ENCODE data around the gene TEC.

The TEC gene

DNA sequence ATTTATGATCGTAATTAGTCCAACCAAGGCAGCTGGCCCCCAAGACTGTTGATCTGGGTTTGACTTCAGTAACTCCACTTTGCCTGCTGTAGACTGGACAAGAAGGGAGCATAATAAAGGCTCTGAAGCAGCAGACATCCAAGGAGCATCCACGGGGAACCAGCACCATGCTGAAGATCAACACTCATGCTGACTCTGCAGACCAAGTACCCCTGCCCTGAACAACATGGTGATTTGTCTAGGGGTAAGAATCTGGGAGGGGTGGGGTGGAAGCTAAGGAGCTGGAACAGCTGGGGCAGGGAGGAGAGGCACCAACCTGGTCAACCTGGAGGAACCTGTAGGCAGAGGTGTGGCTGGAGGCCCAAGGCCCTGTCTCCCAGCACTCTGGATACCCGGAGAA, 2.1 kb downstream of the TEC start:
- no peak for DNase-seq

DNA sequence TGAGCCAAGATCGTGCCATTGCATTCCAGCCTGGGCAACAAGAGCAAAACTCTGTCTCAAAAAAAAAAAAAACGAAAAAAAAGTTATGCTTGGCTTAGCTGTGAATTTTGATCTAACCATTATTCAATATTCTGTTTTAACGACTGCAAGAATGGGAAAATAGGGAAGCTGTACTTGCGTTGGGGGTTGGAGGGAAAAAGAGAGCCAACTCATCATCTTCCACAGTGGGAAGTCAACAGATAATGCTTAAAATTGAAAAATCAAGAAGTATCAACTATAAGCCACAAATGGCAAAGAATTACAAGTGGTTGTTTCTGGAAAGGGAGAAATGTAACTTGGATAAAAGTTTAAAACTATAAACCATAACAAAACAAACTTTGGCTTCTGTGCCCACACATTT, 2.9 kb downstream of the TEC start:
- DNase-seq = no peak

DNA sequence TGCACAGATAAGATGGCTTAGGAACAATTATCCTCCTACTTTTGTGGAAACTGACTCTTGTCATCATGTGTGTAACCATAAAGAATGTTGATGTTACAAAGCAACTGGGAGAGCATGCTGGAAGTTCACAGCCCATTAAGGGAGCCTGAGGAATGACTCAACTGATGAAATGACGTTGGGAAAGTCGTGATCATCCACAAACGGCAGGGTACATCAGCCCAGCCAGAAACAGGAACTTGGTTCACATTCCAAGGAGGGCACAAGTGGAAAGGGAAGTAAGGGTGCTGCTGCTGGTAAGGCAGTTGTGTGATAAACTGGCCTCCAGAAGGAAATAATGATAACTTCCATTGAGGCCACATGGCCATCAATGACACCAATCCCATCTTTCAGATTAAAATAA, 6.7 kb downstream of the TEC start:
- no peak for DNase-seq

GRCh38 chr4:48262484-48262883, 7.2 kb downstream of the TEC start:
- DNase-seq = no peak

DNA sequence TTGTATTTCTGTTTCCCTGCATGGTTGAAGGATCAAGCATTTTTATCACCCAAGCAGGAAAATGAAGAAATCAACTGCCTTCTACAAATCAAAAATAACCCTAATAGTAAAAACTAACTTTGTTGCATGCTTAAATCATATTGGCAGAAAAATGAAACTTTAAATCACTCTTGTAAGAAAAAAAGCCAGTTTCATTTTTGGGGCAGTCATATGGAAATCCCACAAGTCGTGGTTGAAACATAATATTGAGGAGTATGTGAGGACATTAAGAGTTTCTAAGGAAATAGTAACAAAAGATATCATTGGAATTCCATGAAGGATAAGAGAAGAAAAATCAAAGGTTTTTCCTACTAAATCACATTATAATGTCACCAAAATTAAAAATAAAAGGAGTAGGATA, 8.4 kb downstream of the TEC start:
- DNase-seq = no peak

DNA sequence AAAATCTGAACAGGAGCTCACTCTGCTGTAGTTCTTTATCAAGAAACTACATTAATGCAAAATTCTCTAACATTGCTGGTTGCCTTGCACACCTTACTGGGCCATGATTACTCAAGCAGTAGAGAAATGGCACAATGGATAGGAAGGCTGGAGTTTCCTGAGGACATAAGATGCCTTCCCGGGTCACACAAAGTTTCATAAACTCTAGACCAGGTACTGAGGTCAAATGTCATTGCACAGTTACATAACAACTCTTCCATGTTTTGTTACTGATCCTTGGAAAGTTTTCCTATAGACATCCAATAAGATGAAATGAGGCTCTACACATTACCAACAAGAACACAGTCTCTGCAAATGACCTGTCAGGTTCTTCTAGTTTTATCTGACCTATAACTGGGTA, 9.9 kb downstream of the TEC start:
- DNase-seq = no peak

DNA sequence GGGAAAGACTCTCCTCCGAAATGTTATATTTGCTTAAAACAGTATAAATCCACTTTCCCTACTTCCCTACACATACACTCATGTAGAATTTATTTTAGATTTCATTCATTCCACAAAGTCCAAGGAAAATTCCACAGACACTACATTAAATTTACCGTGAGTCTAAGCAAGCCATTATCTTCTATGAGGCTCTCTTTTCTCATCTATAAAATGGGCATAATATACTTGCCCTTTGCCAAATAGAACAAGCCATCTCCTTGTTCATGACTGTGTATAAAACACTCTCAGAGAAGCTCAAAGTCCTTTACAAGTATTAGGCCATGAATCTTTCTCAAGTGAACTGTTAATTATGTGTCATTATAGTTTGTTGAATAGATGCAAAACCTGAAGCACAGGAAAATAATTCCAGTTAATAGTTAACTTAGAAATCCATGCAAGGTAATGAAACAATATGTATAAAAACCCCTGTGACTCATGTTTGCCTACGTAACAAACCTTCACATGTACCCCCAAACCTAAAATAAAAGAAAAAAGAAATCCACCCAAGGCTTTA, 10.7 kb downstream of the TEC start:
- no peak for DNase-seq

DNA sequence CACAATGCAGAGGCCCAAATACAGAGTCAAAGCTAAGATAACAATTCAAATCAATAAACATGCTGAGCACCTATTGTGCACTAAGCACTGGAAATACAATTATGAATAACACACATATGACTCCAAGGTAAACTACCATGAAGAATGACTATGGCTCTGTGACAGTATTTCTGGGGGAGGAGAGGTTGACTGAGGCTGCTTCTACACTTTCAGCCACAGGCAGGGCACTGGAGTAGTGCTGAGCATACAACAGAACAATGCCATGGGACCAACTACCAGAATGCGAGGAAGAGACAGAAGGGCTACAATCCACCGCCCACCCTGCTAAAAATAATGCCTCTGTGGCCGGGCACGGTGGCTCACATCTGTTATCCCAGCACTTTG, 13.7 kb downstream of the TEC start:
- DNase-seq = no peak

GRCh38 chr4:48255072-48255958, 14.3 kb downstream of the TEC start:
- no peak for DNase-seq

DNA sequence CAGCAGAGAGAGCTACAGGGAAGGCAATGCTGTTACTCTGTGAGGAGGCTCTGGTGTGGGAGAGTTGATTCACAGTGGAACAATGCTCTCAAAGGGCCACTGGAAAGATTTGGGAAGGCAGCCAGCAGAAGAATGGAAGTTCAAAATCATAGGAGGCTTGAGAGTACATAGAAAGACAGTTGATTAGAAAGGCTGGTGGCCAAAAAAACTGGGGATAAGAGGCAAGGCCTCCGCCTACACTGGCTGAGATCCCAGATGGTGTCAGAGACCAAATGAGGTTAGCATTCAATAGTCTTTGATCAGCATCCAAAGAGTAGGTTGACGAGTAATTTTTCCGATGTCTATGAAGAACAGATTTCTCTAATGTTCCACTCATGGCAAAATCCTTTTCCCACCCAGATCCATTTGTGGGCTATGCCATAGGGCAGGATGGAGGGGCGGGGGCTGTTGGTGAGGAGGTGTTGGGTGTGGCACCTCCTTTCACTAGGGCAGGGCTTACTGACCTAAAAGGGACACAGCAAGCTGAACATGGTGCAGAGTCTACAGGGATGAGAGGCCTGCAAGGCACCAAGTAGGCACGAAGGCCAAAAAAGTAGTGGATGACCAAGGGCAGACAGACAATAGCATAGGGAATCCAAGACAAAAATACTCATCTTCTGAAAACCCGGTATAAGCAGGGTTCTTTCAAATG, 15.1 kb downstream of the TEC start:
- no peak for DNase-seq

DNA sequence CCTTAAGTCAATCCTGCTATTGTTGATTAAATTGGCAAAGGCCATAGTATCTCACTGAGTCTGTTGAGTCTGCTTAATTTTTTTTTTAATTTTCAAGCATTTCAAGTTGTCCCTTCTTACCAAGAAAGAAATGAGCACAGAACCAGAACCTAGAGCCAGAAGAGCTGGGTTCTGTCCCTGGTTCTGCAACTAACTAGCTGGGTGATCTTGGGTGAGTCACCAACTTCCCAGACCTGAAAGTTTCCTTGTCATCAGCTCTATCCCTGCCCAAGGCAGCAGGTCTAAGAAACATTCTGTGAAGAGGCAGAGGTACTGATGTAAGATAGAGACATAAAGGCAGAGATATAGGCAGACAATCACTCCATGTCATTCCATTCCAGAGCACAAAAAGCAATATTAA, 17.3 kb downstream of the TEC start:
- DNase-seq = no peak

DNA sequence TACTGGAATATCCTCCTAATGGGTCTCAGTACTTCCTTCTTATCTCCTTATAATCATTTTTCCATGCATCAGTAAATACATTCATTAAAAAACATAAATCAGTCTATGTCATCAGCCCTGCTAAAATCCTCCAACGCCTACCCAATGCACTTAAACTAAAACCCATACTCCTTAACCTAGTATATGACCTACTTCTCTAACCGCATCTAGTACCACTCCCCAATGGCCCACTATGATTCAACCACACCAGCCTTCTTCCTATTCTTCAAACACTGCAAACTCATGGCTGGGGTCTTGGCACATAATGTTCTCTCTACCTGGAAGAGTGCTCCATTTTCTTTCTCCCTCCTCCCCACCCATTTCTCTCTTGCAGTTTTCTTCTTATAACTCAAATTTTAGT, 18.7 kb downstream of the TEC start:
- DNase-seq = no peak

DNA sequence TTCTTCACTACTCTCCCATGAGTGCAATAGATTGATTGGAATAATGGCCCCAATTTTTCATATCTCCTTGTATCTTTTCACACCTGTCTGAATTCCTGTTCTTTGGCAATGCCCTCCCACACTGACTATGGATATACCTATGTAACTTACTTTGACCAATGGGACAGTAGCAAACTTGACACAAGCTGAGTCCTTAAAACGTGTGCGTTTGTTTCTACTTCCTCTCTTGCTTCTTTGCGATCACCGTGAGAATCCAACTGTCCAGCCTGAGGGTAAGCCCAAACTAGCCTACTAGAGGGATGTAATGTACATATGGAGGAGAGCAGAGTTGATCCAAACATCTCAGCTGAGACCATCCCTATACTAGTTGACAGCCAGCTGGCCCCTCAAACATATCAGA, 19.3 kb downstream of the TEC start:
- no peak for DNase-seq

GRCh38 chr4:48249378-48249777, 20.3 kb downstream of the TEC start:
- no peak for DNase-seq

GRCh38 chr4:48248559-48248953, 21.1 kb downstream of the TEC start:
- no peak for DNase-seq

DNA sequence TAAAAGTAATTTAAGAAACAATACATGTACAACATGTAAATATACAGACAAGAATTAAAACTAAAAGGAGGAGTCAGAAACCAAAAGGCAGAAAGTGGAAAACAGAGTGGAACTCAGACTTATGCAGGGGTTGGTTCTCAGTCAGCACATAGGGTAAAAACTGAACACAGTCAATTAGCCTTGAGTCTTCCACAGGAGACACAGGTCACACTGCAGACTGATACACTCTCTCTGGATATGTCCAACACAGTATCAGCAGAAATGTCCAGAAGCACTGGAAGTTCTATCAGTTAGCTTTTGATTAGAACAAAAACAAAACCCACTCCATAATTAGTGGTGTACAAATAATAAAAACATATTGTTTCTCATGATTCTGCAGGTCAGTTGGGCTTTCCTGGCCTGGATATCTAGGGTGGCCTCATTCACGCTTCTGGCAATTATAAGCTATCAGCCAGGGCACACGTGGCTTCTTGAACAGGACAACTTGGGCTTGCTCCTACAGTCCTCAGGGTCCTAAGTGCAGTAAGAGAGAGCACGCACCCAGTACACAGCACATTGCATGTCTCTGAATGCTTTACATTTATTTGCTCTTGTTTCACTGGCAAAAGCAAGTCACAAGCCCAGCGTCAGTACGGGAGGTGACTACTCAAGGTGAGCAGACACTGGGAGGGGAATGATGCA, 21.6 kb downstream of the TEC start:
- DNase-seq = no peak

DNA sequence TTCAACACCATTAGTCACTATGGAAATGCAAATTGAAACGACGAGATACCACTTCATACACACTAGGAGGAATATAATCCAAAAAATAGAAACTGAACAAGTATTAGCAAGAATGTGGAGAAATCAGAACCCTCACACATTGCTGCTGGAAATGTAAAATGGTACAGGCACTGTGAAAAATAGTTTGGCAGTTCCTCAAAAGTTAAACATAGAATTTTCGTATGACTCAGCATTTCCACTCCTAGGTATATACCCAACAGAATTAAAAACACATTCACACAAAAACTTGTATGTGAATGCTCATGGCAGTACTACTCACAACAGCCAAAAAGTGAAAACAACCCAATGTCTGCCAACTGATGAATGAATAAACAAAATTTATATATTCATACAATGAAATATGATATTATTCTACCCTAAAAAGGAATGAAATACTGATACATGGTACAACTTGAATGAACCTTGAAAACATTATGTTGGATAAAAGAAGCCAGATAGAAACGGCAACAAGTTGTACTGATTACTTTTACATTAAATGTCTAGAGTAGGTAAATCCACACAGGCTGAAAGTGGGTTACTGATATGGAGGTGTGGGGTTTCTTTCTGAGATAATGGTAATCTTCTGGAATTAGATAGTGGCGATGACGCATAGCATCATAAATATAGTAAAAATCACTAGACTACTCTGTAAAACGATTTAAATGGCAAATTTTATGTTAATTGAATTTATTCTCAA, 22.3 kb downstream of the TEC start:
- DNase-seq = no peak

- no peak for DNase-seq
Observed at GRCh38 chr4:48244665-48245064, 25.0 kb downstream of the TEC start.

GRCh38 chr4:48243887-48244286, 25.8 kb downstream of the TEC start:
- no peak for DNase-seq

GRCh38 chr4:48243429-48243828, 26.2 kb downstream of the TEC start:
- no peak for DNase-seq

GRCh38 chr4:48242511-48243195, 27.0 kb downstream of the TEC start:
- DNase-seq = no peak

- DNase-seq = no peak
Observed at GRCh38 chr4:48241731-48242130, 27.9 kb downstream of the TEC start.

Measured in CD4-positive, alpha-beta T cell treated with Interleukin-4 for 1 hour (primary cell).